HCT116 (cell line): ENCODE results near the gene EMP1.

ENCODE experiments used
- EZH2 ChIP-seq: fragments of 200-600 bp; sonication (generic); IDR thresholded peaks from 2 replicates; pipeline ENCODE4 v1.6.1; 2017; ENCODE audit warnings: antibody characterized with exemption, mixed run types
- EZH2phosphoT487 ChIP-seq: fragments of 200-600 bp; IDR thresholded peaks from 2 replicates; pipeline ENCODE4 v1.6.1; 2018; ENCODE audit warnings: antibody characterized with exemption, borderline replicate concordance
- POLR2A ChIP-seq: IDR thresholded peaks from 2 replicates; pipeline ENCODE4 v1.7.0; 2011; ENCODE audit warnings: borderline replicate concordance; ENCODE audit not compliant: insufficient read depth, insufficient read length; ENCODE audit errors: extremely low read depth
- TF ChIP-seq, protein P1 (sequence below), 3 experiments: fragments of 200-600 bp in 1 of 3; sonication (generic) in 1 of 3; IDR thresholded peaks in 2 of 3; conservative IDR thresholded peaks in 1 of 3; 2 replicates each; pipeline ENCODE4 v1.5.1; 2012 to 2017; ENCODE audit warnings: low read depth in 2 of 3, low read length in 2 of 3, antibody characterized with exemption in 1 of 3, borderline replicate concordance in 1 of 3, control low read depth in 1 of 3, mild to moderate bottlenecking in 1 of 3, mixed read lengths in 1 of 3, mixed run types in 1 of 3, moderate library complexity in 1 of 3; ENCODE audit not compliant: insufficient read depth in 1 of 3
- TF ChIP-seq, protein P2 (sequence below): IDR thresholded peaks from 2 replicates; pipeline ENCODE4 v1.6.1; 2012
- TF ChIP-seq, protein P3 (sequence below): IDR thresholded peaks from 2 replicates; pipeline ENCODE4 v1.6.1; 2012

DNA sequence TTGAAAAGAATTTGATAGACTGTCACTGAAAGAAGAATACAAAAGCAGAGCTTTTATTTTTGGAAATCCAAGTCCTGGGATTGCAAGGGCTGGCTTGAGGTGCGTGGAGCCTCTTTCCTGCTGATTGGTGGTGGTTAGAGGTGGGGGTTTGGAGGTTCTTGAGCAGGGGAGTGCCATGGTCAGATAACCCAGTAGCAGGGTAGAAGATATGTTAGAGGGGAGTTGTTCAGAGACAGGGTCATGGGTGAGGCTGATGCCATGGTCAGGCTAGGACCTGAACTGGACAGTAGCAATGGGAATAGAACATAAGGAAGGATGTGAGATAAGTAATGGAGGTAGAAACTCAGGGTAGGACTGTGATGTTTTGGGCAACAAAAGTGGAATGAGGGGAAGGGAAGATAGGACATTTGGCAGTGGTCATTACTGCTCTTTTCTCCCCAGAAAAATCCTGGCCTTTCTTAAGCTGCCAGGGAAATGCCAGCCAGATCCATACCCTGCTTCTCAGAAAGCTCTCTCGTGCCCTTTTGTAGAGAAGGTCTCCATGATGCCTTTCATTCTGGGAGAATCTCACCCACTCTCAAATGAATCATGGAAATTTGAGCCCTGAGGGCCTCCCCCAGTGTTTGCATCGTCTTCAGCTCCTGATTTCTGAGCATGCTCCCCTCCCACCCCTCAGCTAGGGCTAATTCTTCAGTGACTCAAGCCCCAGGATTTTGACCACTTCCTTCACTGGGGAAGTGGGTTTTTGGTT, 9.5 kb downstream of the EMP1 start:
- TF ChIP-seq, protein P1, sequence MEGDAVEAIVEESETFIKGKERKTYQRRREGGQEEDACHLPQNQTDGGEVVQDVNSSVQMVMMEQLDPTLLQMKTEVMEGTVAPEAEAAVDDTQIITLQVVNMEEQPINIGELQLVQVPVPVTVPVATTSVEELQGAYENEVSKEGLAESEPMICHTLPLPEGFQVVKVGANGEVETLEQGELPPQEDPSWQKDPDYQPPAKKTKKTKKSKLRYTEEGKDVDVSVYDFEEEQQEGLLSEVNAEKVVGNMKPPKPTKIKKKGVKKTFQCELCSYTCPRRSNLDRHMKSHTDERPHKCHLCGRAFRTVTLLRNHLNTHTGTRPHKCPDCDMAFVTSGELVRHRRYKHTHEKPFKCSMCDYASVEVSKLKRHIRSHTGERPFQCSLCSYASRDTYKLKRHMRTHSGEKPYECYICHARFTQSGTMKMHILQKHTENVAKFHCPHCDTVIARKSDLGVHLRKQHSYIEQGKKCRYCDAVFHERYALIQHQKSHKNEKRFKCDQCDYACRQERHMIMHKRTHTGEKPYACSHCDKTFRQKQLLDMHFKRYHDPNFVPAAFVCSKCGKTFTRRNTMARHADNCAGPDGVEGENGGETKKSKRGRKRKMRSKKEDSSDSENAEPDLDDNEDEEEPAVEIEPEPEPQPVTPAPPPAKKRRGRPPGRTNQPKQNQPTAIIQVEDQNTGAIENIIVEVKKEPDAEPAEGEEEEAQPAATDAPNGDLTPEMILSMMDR (IDR thresholded peaks at IDR 0.05 in 2 of 3, conservative IDR thresholded peaks at IDR 0.05 in 1 of 3; ENCODE audit: borderline replicate concordance in 1 of 3, insufficient read depth in 1 of 3, low read depth in 2 of 3, low read length in 2 of 3) = no peak
- no peak for TF ChIP-seq POLR2A
- TF ChIP-seq, protein P2, sequence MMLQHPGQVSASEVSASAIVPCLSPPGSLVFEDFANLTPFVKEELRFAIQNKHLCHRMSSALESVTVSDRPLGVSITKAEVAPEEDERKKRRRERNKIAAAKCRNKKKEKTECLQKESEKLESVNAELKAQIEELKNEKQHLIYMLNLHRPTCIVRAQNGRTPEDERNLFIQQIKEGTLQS = no peak
- no peak for TF ChIP-seq EZH2phosphoT487
- TF ChIP-seq, protein P3, sequence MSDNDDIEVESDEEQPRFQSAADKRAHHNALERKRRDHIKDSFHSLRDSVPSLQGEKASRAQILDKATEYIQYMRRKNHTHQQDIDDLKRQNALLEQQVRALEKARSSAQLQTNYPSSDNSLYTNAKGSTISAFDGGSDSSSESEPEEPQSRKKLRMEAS = peak; percentile 74; the same call in 1 of the 2 replicates
- no peak for TF ChIP-seq EZH2
